Vagina (tissue), 2 donors: ENCODE data around the gene CCDC38.

Source experiments
- CTCF ChIP-seq, 3 experiments: fragments of 450-650 bp in 2 of 3; fragments of 200-600 bp in 1 of 3; sonication (generic) in 1 of 3; IDR thresholded peaks; one replicate each; pipeline ENCODE4 v1.5.1; 2017 to 2019; ENCODE audit warnings: antibody characterized with exemption in 3 of 3, mild to moderate bottlenecking in 2 of 3, moderate library complexity in 2 of 3
- POLR2AphosphoS5 ChIP-seq, 2 donors: sonication (generic); formaldehyde crosslinking; IDR thresholded peaks; one replicate each; pipeline ENCODE4 v1.9.0; 2017; ENCODE audit warnings: antibody characterized with exemption in 2 of 2, mild to moderate bottlenecking in 2 of 2, low read depth in 1 of 2; ENCODE audit not compliant: insufficient read depth in 1 of 2

GRCh38 chr12:95908573-95908972, 33.8 kb downstream of the CCDC38 start:
- TF ChIP-seq CTCF (IDR thresholded peaks at IDR 0.05) (no peak), POLR2AphosphoS5 (IDR thresholded peaks at IDR 0.05; ENCODE audit: insufficient read depth in 1 of 2, low read depth in 1 of 2) (no peak)
